HEK293 (cell line): ENCODE data around the gene DPYSL3.

ENCODE experiments used
- CTCF ChIA-PET: fragments of 350-600 bp; formaldehyde crosslinking; extraction: SDS; loops from one replicate; lab custom pipeline; 2021; ENCODE audit warnings: antibody characterized with exemption; lab: Yijun Ruan, JAX
- POLR2A ChIA-PET: fragments of 300-600 bp; formaldehyde crosslinking; extraction: SDS; loops from one replicate; lab custom pipeline; 2020; ENCODE audit warnings: antibody characterized with exemption, inconsistent platforms; lab: Yijun Ruan, JAX
- H3K27ac ChIP-seq: fragments of 200-500 bp; sonication (Bioruptor generic); 2 replicates; pipeline ENCODE4 v1.5.1; 2014; ENCODE audit warnings: low read depth, low read length, control low read depth, inconsistent platforms; ENCODE audit errors: extremely low read depth
- H3K36me3 ChIP-seq, 2 experiments: fragments of 200-500 bp in 1 of 2; sonication (Bioruptor generic) in 1 of 2; 1 replicate in 1 of 2; 2 replicates in 1 of 2; pipeline ENCODE4 v1.5.1; 2014 to 2017; ENCODE audit warnings: inconsistent platforms in 2 of 2, low read length in 2 of 2; ENCODE audit not compliant: control insufficient read depth in 2 of 2, insufficient read depth in 1 of 2
- H3K4me1 ChIP-seq: fragments of 200-500 bp; sonication (Bioruptor generic); 2 replicates; pipeline ENCODE4 v1.5.1; 2014; ENCODE audit warnings: mild to moderate bottlenecking, low read length, inconsistent platforms; ENCODE audit not compliant: control insufficient read depth, insufficient read depth
- H3K4me3 ChIP-seq: 2 replicates; pipeline ENCODE4 v1.5.1; 2011; ENCODE audit warnings: low read depth, mild to moderate bottlenecking, control low read depth, low read length, moderate library complexity
- H3K9me3 ChIP-seq: fragments of 200-500 bp; sonication (Bioruptor generic); 2 replicates; pipeline ENCODE4 v1.5.1; 2014; ENCODE audit warnings: low read depth, low read length, inconsistent platforms; ENCODE audit not compliant: control insufficient read depth, insufficient read depth
- EGR2 ChIP-seq: fragments of 450-650 bp; formaldehyde crosslinking; IDR thresholded peaks from 2 replicates; pipeline ENCODE4 v1.5.1; 2016; ENCODE audit warnings: low read depth, missing biosample characterization, missing genetic modification characterization
- PRDM1 ChIP-seq: fragments of 450-650 bp; formaldehyde crosslinking; IDR thresholded peaks from 2 replicates; pipeline ENCODE4; 2016; ENCODE audit warnings: missing biosample characterization, missing genetic modification characterization
- SCRT2 ChIP-seq: fragments of 450-650 bp; formaldehyde crosslinking; IDR thresholded peaks from 2 replicates; pipeline ENCODE4 v1.5.1; 2016; ENCODE audit warnings: missing biosample characterization, missing genetic modification characterization
- SP7 ChIP-seq: fragments of 450-650 bp; formaldehyde crosslinking; IDR thresholded peaks from 2 replicates; pipeline ENCODE4 v1.5.1; 2016; ENCODE audit warnings: missing biosample characterization, missing genetic modification characterization
- YY2 ChIP-seq: fragments of 450-650 bp; formaldehyde crosslinking; IDR thresholded peaks from 2 replicates; pipeline ENCODE4 v1.5.1; 2016; ENCODE audit warnings: missing biosample characterization, missing genetic modification characterization
- ZNF114 ChIP-seq: fragments of 450-650 bp; formaldehyde crosslinking; IDR thresholded peaks from 2 replicates; pipeline ENCODE4 v1.5.0; 2017; ENCODE audit warnings: missing biosample characterization, missing genetic modification characterization
- ZNF223 ChIP-seq: fragments of 450-650 bp; formaldehyde crosslinking; IDR thresholded peaks from 2 replicates; pipeline ENCODE4 v1.5.1; 2016; ENCODE audit warnings: missing biosample characterization, missing genetic modification characterization
- ZNF302 ChIP-seq: fragments of 450-650 bp; formaldehyde crosslinking; IDR thresholded peaks from 2 replicates; pipeline ENCODE4 v1.5.1; 2016; ENCODE audit warnings: missing biosample characterization, missing genetic modification characterization, low read depth
- ZNF341 ChIP-seq: fragments of 450-650 bp; formaldehyde crosslinking; IDR thresholded peaks from 2 replicates; pipeline ENCODE4; 2016; ENCODE audit warnings: low read depth, missing biosample characterization, missing genetic modification characterization
- ZNF391 ChIP-seq: fragments of 450-650 bp; formaldehyde crosslinking; IDR thresholded peaks from 2 replicates; pipeline ENCODE4 v1.5.1; 2016; ENCODE audit warnings: low read depth, missing biosample characterization, missing genetic modification characterization, borderline replicate concordance
- ZNF394 ChIP-seq: fragments of 450-650 bp; formaldehyde crosslinking; IDR thresholded peaks from 2 replicates; pipeline ENCODE4 v1.5.1; 2016; ENCODE audit warnings: missing biosample characterization, missing genetic modification characterization, mild to moderate bottlenecking, moderate library complexity, borderline replicate concordance
- ZNF549 ChIP-seq: fragments of 450-650 bp; IDR thresholded peaks from 2 replicates; pipeline ENCODE4 v1.5.1; 2018; ENCODE audit warnings: missing biosample characterization, missing genetic modification characterization, mild to moderate bottlenecking, inconsistent platforms, moderate library complexity
- ZNF623 ChIP-seq: fragments of 450-650 bp; formaldehyde crosslinking; IDR thresholded peaks from 2 replicates; pipeline ENCODE4 v1.5.1; 2016; ENCODE audit warnings: missing biosample characterization, missing genetic modification characterization
- ZNF624 ChIP-seq: fragments of 450-650 bp; formaldehyde crosslinking; IDR thresholded peaks from 2 replicates; pipeline ENCODE4 v1.5.1; 2017; ENCODE audit warnings: missing biosample characterization, missing genetic modification characterization
- ZNF626 ChIP-seq: fragments of 450-650 bp; sonication (Bioruptor Pico); formaldehyde crosslinking; IDR thresholded peaks from 2 replicates; pipeline ENCODE4 v1.5.1; 2018; ENCODE audit warnings: missing biosample characterization, missing genetic modification characterization, inconsistent platforms
- ZNF654 ChIP-seq: fragments of 450-650 bp; formaldehyde crosslinking; IDR thresholded peaks from 2 replicates; pipeline ENCODE4 v1.5.1; 2016; ENCODE audit warnings: low read depth, missing biosample characterization, missing genetic modification characterization
- ZNF658 ChIP-seq: fragments of 450-650 bp; formaldehyde crosslinking; IDR thresholded peaks from 2 replicates; pipeline ENCODE4; 2016; ENCODE audit warnings: missing biosample characterization, missing genetic modification characterization
- ZNF701 ChIP-seq: fragments of 450-650 bp; formaldehyde crosslinking; IDR thresholded peaks from 2 replicates; pipeline ENCODE4 v1.5.1; 2016; ENCODE audit warnings: missing biosample characterization, missing genetic modification characterization
- ZNF791 ChIP-seq: fragments of 450-650 bp; formaldehyde crosslinking; IDR thresholded peaks from 2 replicates; pipeline ENCODE4 v1.5.1; 2016; ENCODE audit warnings: missing biosample characterization, missing genetic modification characterization
- ZSCAN30 ChIP-seq: fragments of 450-650 bp; IDR thresholded peaks from 2 replicates; pipeline ENCODE4 v1.5.1; 2018; ENCODE audit warnings: missing biosample characterization, mild to moderate bottlenecking, missing genetic modification characterization, moderate library complexity
- TF ChIP-seq, protein P1 (sequence below): fragments of 450-650 bp; IDR thresholded peaks from 2 replicates; pipeline ENCODE4 v1.5.1; 2018; ENCODE audit warnings: missing biosample characterization, mild to moderate bottlenecking, missing genetic modification characterization
- TF ChIP-seq, protein P2 (sequence below): fragments of 450-650 bp; formaldehyde crosslinking; IDR thresholded peaks from 2 replicates; pipeline ENCODE4 v1.5.1; 2017; ENCODE audit warnings: missing biosample characterization, missing genetic modification characterization
- TF ChIP-seq, protein P3 (sequence below): fragments of 450-650 bp; formaldehyde crosslinking; IDR thresholded peaks from 2 replicates; pipeline ENCODE4 v1.5.1; 2017; ENCODE audit warnings: missing biosample characterization, missing genetic modification characterization
- TF ChIP-seq, protein P4 (sequence below): fragments of 450-650 bp; formaldehyde crosslinking; IDR thresholded peaks from 2 replicates; pipeline ENCODE4 v1.5.1; 2017; ENCODE audit warnings: missing biosample characterization, missing genetic modification characterization

Gene DPYSL3

DNA sequence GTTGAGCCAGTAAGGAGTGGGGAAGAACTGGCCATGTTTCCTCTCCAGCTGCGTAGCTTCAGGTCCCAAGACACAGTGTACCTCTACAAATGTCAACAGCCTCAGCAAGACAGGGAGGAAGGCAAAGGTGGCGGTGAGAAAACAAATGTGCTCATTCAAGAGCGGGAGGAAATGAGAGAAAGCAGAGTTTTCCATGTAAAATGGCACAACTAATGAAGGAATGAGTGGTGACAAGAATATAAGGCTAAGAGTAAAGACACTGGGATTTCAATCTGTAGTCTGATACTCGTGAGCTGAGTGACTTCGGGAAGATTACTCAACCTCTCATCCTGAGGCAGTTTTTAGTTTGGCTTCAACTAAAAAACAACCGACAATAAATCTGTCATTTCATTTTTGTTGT lies 67.6 kb downstream of the DPYSL3 start (continued):
- no peak for TF ChIP-seq ZSCAN30 (tag by site-specific recombination)
- no peak for TF ChIP-seq ZNF791 (tag by site-specific recombination)
- TF ChIP-seq, all 188 proteins: peak for 0

DNA sequence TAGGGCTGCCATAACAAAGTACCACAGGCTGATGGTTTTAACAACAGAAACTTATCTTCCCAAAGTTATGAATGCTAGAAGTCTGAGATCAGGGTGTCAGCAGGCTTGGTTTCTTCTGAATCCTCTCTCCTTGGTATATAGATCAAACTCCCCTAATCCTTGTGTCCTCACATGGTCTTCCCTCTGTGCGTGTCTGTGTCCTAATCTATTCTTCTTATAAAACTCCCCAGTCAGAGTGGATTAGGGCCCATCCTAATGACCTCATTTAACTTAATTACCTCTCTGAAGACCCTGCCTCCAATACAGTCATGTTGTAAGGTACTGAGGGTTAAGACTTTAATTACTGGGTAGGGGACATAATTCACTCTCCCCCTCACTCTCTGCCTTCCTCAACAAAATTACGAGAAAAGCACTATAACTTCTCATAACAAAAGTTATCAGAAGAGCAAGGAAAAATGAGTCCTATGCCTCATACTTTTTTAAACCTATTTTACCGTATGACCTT lies 68.6 kb downstream of the DPYSL3 start:
- H3K9me3 ChIP-seq = no peaks in the 10 kb centered on the region
- H3K4me3 ChIP-seq = no peak overlapping the region
- TF ChIP-seq SP7 (tag by site-specific recombination) (peak; percentile 94), ZNF623 (tag by site-specific recombination) (no peak)
- ChIA-PET CTCF (no interaction called here), POLR2A (no interaction called here)
- no peak overlapping the region for H3K27ac ChIP-seq
- H3K36me3 ChIP-seq = no peaks in the 10 kb centered on the region
- H3K4me1 ChIP-seq = peaks cover 3% of the 10 kb centered on the region; the same call in 1 of the 2 replicates

DNA sequence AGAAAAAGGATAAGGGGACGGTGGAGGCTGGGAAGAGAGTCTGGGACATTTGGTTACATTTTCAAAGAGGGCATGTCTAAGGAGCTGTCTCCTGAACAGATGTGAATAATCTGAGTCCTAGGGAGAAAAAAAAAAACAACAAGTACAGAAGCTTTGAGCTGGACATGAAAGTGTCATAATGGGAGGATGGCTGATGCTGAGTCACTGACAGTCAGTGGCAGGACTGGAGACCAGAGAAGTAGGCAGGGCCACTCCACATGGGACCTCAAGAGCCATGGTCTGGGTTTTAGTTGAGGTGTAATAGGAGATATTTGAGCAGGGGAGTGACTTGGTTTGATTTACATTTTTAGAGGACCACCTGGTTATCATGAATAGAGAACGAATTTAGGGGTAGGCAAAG lies 70.6 kb downstream of the DPYSL3 start:
- Histone ChIP-seq H3K4me3 (no peak overlapping the region), H3K9me3 (no peaks in the 10 kb centered on the region), H3K36me3 (no peaks in the 10 kb centered on the region), H3K4me1 (peaks cover 3% of the 10 kb centered on the region; the same call in 1 of the 2 replicates), H3K27ac (no peak overlapping the region)
- TF ChIP-seq ZNF302 (tag by site-specific recombination) (no peak), YY2 (tag by site-specific recombination) (no peak), ZNF223 (tag by site-specific recombination) (no peak), PRDM1 (tag by site-specific recombination) (no peak), EGR2 (tag by site-specific recombination) (no peak), SCRT2 (tag by site-specific recombination) (no peak), ZNF701 (tag by site-specific recombination) (no peak)
- ChIA-PET POLR2A (no interaction called here), CTCF (interaction anchor here (1.0 kb wide), 1 partner anchor 48 kb away, joined by 3 read pairs; no protein-coding TSS in a partner anchor)

DNA sequence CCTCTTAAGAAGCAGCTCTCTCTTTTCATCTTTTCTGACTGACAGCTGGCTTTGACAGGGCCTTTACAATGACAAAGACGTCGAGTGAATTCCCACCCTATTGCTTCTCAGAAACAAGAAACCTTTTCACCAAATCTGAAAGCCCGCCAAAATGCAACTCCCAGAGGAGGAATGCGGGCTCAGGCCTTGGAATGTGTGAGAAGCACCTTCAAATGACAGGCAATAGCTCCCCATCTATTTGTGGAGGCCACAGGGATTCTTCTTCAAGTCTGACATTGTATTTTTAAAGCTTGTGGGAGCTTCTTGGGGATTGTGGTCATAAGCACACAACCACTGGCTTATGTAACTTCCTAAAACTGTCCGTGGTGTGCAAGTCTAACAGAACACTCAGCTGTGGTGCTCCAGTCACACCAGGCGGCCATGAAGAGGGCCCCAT lies 72.7 kb downstream of the DPYSL3 start:
- H3K4me1 ChIP-seq = peaks cover 3% of the 10 kb centered on the region; the same call in 1 of the 2 replicates

More for the DNA sequence above, 72.7 kb downstream of the DPYSL3 start:
- POLR2A ChIA-PET = no interaction called here
- Histone ChIP-seq H3K27ac (no peak overlapping the region), H3K4me3 (no peak overlapping the region), H3K9me3 (no peaks in the 10 kb centered on the region), H3K36me3 (no peaks in the 10 kb centered on the region)
- TF ChIP-seq, protein P1, sequence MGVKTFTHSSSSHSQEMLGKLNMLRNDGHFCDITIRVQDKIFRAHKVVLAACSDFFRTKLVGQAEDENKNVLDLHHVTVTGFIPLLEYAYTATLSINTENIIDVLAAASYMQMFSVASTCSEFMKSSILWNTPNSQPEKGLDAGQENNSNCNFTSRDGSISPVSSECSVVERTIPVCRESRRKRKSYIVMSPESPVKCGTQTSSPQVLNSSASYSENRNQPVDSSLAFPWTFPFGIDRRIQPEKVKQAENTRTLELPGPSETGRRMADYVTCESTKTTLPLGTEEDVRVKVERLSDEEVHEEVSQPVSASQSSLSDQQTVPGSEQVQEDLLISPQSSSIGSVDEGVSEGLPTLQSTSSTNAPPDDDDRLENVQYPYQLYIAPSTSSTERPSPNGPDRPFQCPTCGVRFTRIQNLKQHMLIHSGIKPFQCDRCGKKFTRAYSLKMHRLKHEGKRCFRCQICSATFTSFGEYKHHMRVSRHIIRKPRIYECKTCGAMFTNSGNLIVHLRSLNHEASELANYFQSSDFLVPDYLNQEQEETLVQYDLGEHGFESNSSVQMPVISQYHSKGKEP (tag by site-specific recombination) = no peak
- TF ChIP-seq, protein P2, sequence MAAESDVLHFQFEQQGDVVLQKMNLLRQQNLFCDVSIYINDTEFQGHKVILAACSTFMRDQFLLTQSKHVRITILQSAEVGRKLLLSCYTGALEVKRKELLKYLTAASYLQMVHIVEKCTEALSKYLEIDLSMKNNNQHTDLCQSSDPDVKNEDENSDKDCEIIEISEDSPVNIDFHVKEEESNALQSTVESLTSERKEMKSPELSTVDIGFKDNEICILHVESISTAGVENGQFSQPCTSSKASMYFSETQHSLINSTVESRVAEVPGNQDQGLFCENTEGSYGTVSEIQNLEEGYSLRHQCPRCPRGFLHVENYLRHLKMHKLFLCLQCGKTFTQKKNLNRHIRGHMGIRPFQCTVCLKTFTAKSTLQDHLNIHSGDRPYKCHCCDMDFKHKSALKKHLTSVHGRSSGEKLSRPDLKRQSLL (tag by site-specific recombination) = no peak
- TF ChIP-seq ZNF341 (tag by site-specific recombination) (no peak), ZNF626 (tag by site-specific recombination) (no peak), ZNF114 (tag by site-specific recombination) (no peak), ZNF549 (tag by site-specific recombination) (no peak), ZNF391 (tag by site-specific recombination) (no peak), ZNF654 (tag by site-specific recombination) (no peak), ZNF658 (no peak), ZNF394 (tag by site-specific recombination) (no peak), ZNF624 (tag by site-specific recombination) (no peak)
- TF ChIP-seq, protein P3, sequence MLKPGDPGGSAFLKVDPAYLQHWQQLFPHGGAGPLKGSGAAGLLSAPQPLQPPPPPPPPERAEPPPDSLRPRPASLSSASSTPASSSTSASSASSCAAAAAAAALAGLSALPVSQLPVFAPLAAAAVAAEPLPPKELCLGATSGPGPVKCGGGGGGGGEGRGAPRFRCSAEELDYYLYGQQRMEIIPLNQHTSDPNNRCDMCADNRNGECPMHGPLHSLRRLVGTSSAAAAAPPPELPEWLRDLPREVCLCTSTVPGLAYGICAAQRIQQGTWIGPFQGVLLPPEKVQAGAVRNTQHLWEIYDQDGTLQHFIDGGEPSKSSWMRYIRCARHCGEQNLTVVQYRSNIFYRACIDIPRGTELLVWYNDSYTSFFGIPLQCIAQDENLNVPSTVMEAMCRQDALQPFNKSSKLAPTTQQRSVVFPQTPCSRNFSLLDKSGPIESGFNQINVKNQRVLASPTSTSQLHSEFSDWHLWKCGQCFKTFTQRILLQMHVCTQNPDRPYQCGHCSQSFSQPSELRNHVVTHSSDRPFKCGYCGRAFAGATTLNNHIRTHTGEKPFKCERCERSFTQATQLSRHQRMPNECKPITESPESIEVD (tag by site-specific recombination) = no peak
- TF ChIP-seq, protein P4, sequence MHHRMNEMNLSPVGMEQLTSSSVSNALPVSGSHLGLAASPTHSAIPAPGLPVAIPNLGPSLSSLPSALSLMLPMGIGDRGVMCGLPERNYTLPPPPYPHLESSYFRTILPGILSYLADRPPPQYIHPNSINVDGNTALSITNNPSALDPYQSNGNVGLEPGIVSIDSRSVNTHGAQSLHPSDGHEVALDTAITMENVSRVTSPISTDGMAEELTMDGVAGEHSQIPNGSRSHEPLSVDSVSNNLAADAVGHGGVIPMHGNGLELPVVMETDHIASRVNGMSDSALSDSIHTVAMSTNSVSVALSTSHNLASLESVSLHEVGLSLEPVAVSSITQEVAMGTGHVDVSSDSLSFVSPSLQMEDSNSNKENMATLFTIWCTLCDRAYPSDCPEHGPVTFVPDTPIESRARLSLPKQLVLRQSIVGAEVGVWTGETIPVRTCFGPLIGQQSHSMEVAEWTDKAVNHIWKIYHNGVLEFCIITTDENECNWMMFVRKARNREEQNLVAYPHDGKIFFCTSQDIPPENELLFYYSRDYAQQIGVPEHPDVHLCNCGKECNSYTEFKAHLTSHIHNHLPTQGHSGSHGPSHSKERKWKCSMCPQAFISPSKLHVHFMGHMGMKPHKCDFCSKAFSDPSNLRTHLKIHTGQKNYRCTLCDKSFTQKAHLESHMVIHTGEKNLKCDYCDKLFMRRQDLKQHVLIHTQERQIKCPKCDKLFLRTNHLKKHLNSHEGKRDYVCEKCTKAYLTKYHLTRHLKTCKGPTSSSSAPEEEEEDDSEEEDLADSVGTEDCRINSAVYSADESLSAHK (tag by site-specific recombination) = no peak
- CTCF ChIA-PET = no interaction called here
